GM19467 (cell line): ENCODE data around the gene TBX6.

Experiments used
- ATAC-seq: cut with Tn5 transposase; IDR thresholded peaks from one replicate; pipeline ENCODE4 v1.9.1; 2021; ENCODE audit warnings: mild to moderate bottlenecking, moderate library complexity; ENCODE audit not compliant: unreplicated experiment

TBX6 gene

GRCh38 chr16:30113711-30114333 lies 22.1 kb upstream of the TBX6 start:
- ATAC-seq = no peak

GRCh38 chr16:30113031-30113710 lies 21.4 kb upstream of the TBX6 start, which contains the start of gene GDPD3:
TSS of gene GDPD3 (minus strand) at chr16:30113537. CDS start at chr16:30113478, 59 bp downstream.
- ATAC-seq = no peak

- no peak for ATAC-seq
Measured at GRCh38 chr16:30112197-30113030, 20.7 kb upstream of the TBX6 start.

GRCh38 chr16:30110661-30111060 lies 18.9 kb upstream of the TBX6 start:
- ATAC-seq = no peak

- no peak for ATAC-seq
Measured at GRCh38 chr16:30108059-30108850, 16.5 kb upstream of the TBX6 start.

- ATAC-seq = no peak
Measured at GRCh38 chr16:30104492-30104891, 12.8 kb upstream of the TBX6 start.

GRCh38 chr16:30104090-30104489 lies 12.4 kb upstream of the TBX6 start:
- ATAC-seq = no peak

- no peak for ATAC-seq
Measured at GRCh38 chr16:30096862-30097563, 5.3 kb upstream of the TBX6 start.

- peak; percentile 55 for ATAC-seq
Measured at GRCh38 chr16:30096105-30096861, 4.6 kb upstream of the TBX6 start, which contains the start of gene YPEL3. TSS of gene YPEL3 (minus strand) at chr16:30096213. CDS start at chr16:30095482, 731 bp downstream.

- no peak for ATAC-seq
Measured at GRCh38 chr16:30095166-30096078, 3.7 kb upstream of the TBX6 start.

- no peak for ATAC-seq
Measured at GRCh38 chr16:30094541-30095165, 2.9 kb upstream of the TBX6 start.

- peak; percentile 30 for ATAC-seq
Measured at GRCh38 chr16:30092373-30093010, 768 bp upstream of the TBX6 start.

GRCh38 chr16:30090610-30091331 lies 953 bp downstream of the TBX6 start:
- no peak for ATAC-seq

GRCh38 chr16:30088832-30089624 lies 2.7 kb downstream of the TBX6 start:
- ATAC-seq = no peak

- no peak for ATAC-seq
Measured at GRCh38 chr16:30088237-30088831, 3.4 kb downstream of the TBX6 start.
